SK-N-SH (cell line): ENCODE data around the gene TCOF1. TPM values are rescaled to one million over a fixed set of nuclear protein-coding genes. Genes with fewer than 3 reads are reported as not detected.
A peak's percentile ranks its signal among the peaks of the same experiment; 100 is the strongest.

Experiments
- CTCF ChIA-PET: fragments of 300-600, 350-600 bp; formaldehyde crosslinking; extraction: SDS; loops from one replicate; lab custom pipeline; 2021; lab: Yijun Ruan, JAX
- POLR2A ChIA-PET: fragments of 350-600 bp; sonication (Branson Sonifier 250); formaldehyde crosslinking; extraction: SDS; loops from one replicate; lab custom pipeline; 2020; ENCODE audit warnings: antibody characterized with exemption, inconsistent platforms; lab: Yijun Ruan, JAX
- DNase-seq: peaks from one replicate; pipeline ENCODE4 v3.0.0; 2012
- H2AFZ ChIP-seq: fragments of 200-600 bp; sonication (generic); 2 replicates; pipeline ENCODE4 v1.8.1; 2016; ENCODE audit warnings: antibody characterized with exemption, mild to moderate bottlenecking, low read depth
- H3F3A ChIP-seq: fragments of 200-600 bp; sonication (generic); replicated peaks from 2 replicates; pipeline ENCODE3; 2016; ENCODE audit warnings: antibody characterized with exemption, mild to moderate bottlenecking; ENCODE audit not compliant: insufficient read depth
- H3K27ac ChIP-seq, 2 experiments: fragments of 200-500 bp in 1 of 2; fragments of 200-600 bp in 1 of 2; sonication (Bioruptor generic) in 1 of 2; sonication (generic), shearing (Covaris generic) in 1 of 2; 2 replicates each; pipeline versions ENCODE4 v1.5.1 to v1.6.1; 2014 to 2016; ENCODE audit warnings: low read depth in 2 of 2, inconsistent platforms in 1 of 2, low read length in 1 of 2, mild to moderate bottlenecking in 1 of 2, mixed read lengths in 1 of 2
- H3K27me3 ChIP-seq: fragments of 200-600 bp; sonication (generic), shearing (Covaris generic); 2 replicates; pipeline ENCODE4 v1.6.1; 2016; ENCODE audit warnings: mixed run types; ENCODE audit not compliant: insufficient read depth
- H3K36me3 ChIP-seq, 2 experiments: fragments of 200-500 bp in 1 of 2; fragments of 200-600 bp in 1 of 2; sonication (Bioruptor generic) in 1 of 2; sonication (generic) in 1 of 2; replicated peaks in 1 of 2; 2 replicates each; pipeline versions ENCODE3 to v1.5.1; 2014 to 2016; ENCODE audit warnings: low read length in 1 of 2, mild to moderate bottlenecking in 1 of 2; ENCODE audit not compliant: insufficient read depth in 2 of 2, control insufficient read depth in 1 of 2
- H3K4me1 ChIP-seq, 2 experiments: fragments of 200-500 bp in 1 of 2; fragments of 200-600 bp in 1 of 2; sonication (Bioruptor generic) in 1 of 2; sonication (generic), shearing (Covaris generic) in 1 of 2; 2 replicates each; pipeline versions ENCODE4 v1.5.1 to v1.6.1; 2014 to 2016; ENCODE audit warnings: low read depth in 1 of 2, low read length in 1 of 2, mixed run types in 1 of 2; ENCODE audit not compliant: insufficient read depth in 2 of 2, control insufficient read depth in 1 of 2
- H3K4me2 ChIP-seq: fragments of 200-600 bp; sonication (generic), shearing (Covaris generic); 2 replicates; pipeline ENCODE4 v1.6.1; 2017; ENCODE audit warnings: mixed run types
- H3K4me3 ChIP-seq, 2 experiments: fragments of 200-500 bp in 1 of 2; fragments of 200-600 bp in 1 of 2; sonication (Bioruptor generic) in 1 of 2; sonication (generic), shearing (Covaris generic) in 1 of 2; 2 replicates each; pipeline versions ENCODE4 v1.5.1 to v1.8.1; 2014 to 2016; ENCODE audit warnings: low read depth in 2 of 2, inconsistent platforms in 1 of 2, low read length in 1 of 2, mild to moderate bottlenecking in 1 of 2, mixed read lengths in 1 of 2, moderate library complexity in 1 of 2
- H3K79me2 ChIP-seq: fragments of 200-600 bp; sonication (generic); 2 replicates; pipeline ENCODE4 v1.8.1; 2017; ENCODE audit warnings: mild to moderate bottlenecking; ENCODE audit not compliant: insufficient read depth
- H3K9ac ChIP-seq: fragments of 200-600 bp; sonication (generic); 2 replicates; pipeline ENCODE4 v1.6.1; 2017; ENCODE audit warnings: mixed run types
- H3K9me2 ChIP-seq: fragments of 200-600 bp; sonication (generic); 2 replicates; pipeline ENCODE4 v1.6.1; 2017; ENCODE audit warnings: mixed run types
- H3K9me3 ChIP-seq: fragments of 200-600 bp; sonication (generic); 2 replicates; pipeline ENCODE4 v1.6.1; 2017; ENCODE audit warnings: mixed run types, mild to moderate bottlenecking, moderate library complexity
- H4K20me1 ChIP-seq: fragments of 200-600 bp; sonication (generic); 2 replicates; pipeline ENCODE4 v1.6.1; 2017; ENCODE audit warnings: mild to moderate bottlenecking, mixed run types; ENCODE audit not compliant: insufficient read depth
- CHD2 ChIP-seq: fragments of 150-350 bp; IDR thresholded peaks from 2 replicates; pipeline ENCODE4 v1.6.1; 2018; ENCODE audit warnings: low read length; ENCODE audit not compliant: partially characterized antibody
- EP300 ChIP-seq, 2 experiments: IDR thresholded peaks; 2 replicates each; pipeline versions ENCODE4 v1.4.0 to v1.6.1; 2012; ENCODE audit warnings: borderline replicate concordance in 1 of 2, low read depth in 1 of 2, low read length in 1 of 2
- FOXJ3 ChIP-seq: sonication (generic); formaldehyde crosslinking; IDR thresholded peaks from 2 replicates; pipeline ENCODE4 v1.5.1; 2020; ENCODE audit warnings: mild to moderate bottlenecking, missing genetic modification reagents
- GABPA ChIP-seq: IDR thresholded peaks from 2 replicates; pipeline ENCODE4 v1.4.0; 2012; ENCODE audit warnings: low read depth, mild to moderate bottlenecking
- IRF3 ChIP-seq: fragments of 150-350 bp; IDR thresholded peaks from 2 replicates; pipeline ENCODE4 v1.6.1; 2016; ENCODE audit warnings: mild to moderate bottlenecking, low read depth, low read length
- JUND ChIP-seq: IDR thresholded peaks from 2 replicates; pipeline ENCODE4 v1.4.0; 2012
- NFIC ChIP-seq: IDR thresholded peaks from 2 replicates; pipeline ENCODE4 v1.4.0; 2012; ENCODE audit warnings: borderline replicate concordance
- POLR2AphosphoS5 ChIP-seq: IDR thresholded peaks from 2 replicates; pipeline ENCODE4 v1.6.1; 2012; ENCODE audit warnings: low read depth, low read length
- RCOR1 ChIP-seq: fragments of 150-350 bp; IDR thresholded peaks from 2 replicates; pipeline ENCODE4 v1.6.1; 2017; ENCODE audit warnings: antibody characterized with exemption, low read length
- RFX5 ChIP-seq: IDR thresholded peaks from 2 replicates; pipeline ENCODE4 v1.6.1; 2012; ENCODE audit warnings: mild to moderate bottlenecking, improper control_type of control experiment, low read length
- SMC3 ChIP-seq: IDR thresholded peaks from 2 replicates; pipeline ENCODE4 v1.6.1; 2012; ENCODE audit warnings: low read depth, low read length, improper control_type of control experiment
- TAF1 ChIP-seq: IDR thresholded peaks from 2 replicates; pipeline ENCODE4 v1.6.1; 2012; ENCODE audit warnings: low read depth, mild to moderate bottlenecking, low read length, moderate library complexity, borderline replicate concordance
- YY1 ChIP-seq: IDR thresholded peaks from 2 replicates; pipeline ENCODE4 v1.4.0; 2012; ENCODE audit warnings: low read depth, mild to moderate bottlenecking
- WGBS: methylation state at CpG from one replicate; pipeline ENCODE4 v1.1.6; 2017; ENCODE audit warnings: low lambda C conversion rate; 5-methylcytosine and 5-hydroxymethylcytosine counted together
- polyA plus RNA-seq, 3 experiments: library from polyadenylated mRNA; depleted of rRNA; stranded (reverse); fragments of >200 nt; gene quantifications; 2 replicates each; pipeline ENCODE4 v1.2.3, GENCODE V29; 2012
- TF ChIP-seq, protein P1 (sequence below): IDR thresholded peaks from 2 replicates; pipeline ENCODE4; 2012
- TF ChIP-seq, protein P2 (sequence below): IDR thresholded peaks from 2 replicates; pipeline ENCODE4 v1.6.1; 2012; ENCODE audit warnings: mild to moderate bottlenecking, low read depth, low read length, moderate library complexity

TCOF1 gene
- polyA plus RNA-seq, 1 of the 3 experiments (the other 2 are of a cell fraction): 33.0 TPM

DNA sequence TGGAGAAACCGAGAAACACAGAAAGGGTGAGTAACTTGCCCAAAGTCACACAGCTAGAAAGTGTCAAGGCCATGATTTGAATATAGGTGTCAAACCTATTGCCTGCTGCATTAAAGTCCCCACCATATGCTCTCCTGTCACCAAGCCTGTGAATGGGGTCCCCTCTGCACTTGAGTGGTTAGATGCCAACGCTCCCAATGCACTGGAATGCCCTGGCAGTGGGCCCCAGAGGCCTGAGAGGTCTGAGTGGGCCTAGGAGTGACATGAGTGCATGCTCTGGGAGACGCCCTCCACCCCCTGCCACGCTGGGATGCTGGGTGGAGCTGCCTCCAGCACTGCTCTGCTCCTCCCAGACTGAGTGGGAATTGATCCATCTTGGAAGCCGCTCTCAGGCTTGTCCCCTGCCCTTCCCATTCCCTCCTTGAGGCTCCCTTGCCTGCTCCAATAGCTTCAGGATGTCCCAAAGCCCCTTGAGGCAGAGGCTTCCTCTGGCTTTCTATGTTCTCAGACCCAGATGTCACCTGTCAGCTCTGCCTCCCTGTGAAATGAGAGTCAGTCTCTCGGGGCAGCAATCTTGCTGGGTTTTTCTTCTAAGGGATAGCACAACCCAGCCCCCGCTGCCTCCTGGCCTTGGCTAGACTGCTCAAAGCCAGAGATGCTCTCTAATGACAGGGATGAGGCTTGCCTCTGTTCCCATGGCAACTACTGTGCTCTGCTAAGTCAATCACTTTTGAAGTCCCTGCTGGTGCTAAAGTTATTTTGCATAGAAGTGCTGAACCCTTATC is 48.2 kb upstream of the TCOF1 start:
- no peak overlapping the region for H2AFZ ChIP-seq
- H3K4me1 ChIP-seq: peaks cover 17 to 22% of the 10 kb centered on the region in 2 experiments; a peak in 2 of 4 replicates
- no peaks in the 10 kb centered on the region for H3K79me2 ChIP-seq
- H4K20me1 ChIP-seq: no peaks in the 10 kb centered on the region
- no peak overlapping the region for H3K9ac ChIP-seq
- no peak overlapping the region for H3K27ac ChIP-seq
- peak; percentile 69 for DNase-seq
- no peak overlapping the region for H3K4me3 ChIP-seq
- CTCF ChIA-PET: interaction anchor here (1.8 kb wide), 1 partner anchor 9 kb away, joined by 4 read pairs; no protein-coding TSS in a partner anchor
- H3F3A ChIP-seq: peaks cover 3% of the 10 kb centered on the region
- H3K4me2 ChIP-seq: no peak overlapping the region
- no peaks in the 10 kb centered on the region for H3K9me3 ChIP-seq
- no peaks in the 10 kb centered on the region for H3K9me2 ChIP-seq
- 93% methylated on average over 6 of the region's 7 CpGs for WGBS
- TF ChIP-seq, protein P1, sequence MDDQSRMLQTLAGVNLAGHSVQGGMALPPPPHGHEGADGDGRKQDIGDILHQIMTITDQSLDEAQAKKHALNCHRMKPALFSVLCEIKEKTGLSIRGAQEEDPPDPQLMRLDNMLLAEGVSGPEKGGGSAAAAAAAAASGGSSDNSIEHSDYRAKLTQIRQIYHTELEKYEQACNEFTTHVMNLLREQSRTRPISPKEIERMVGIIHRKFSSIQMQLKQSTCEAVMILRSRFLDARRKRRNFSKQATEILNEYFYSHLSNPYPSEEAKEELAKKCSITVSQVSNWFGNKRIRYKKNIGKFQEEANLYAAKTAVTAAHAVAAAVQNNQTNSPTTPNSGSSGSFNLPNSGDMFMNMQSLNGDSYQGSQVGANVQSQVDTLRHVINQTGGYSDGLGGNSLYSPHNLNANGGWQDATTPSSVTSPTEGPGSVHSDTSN: no peak
- TF ChIP-seq JUND (no peak), RFX5 (no peak), NFIC (no peak), GABPA (no peak), IRF3 (no peak), RCOR1 (no peak)
- TF ChIP-seq, protein P2, sequence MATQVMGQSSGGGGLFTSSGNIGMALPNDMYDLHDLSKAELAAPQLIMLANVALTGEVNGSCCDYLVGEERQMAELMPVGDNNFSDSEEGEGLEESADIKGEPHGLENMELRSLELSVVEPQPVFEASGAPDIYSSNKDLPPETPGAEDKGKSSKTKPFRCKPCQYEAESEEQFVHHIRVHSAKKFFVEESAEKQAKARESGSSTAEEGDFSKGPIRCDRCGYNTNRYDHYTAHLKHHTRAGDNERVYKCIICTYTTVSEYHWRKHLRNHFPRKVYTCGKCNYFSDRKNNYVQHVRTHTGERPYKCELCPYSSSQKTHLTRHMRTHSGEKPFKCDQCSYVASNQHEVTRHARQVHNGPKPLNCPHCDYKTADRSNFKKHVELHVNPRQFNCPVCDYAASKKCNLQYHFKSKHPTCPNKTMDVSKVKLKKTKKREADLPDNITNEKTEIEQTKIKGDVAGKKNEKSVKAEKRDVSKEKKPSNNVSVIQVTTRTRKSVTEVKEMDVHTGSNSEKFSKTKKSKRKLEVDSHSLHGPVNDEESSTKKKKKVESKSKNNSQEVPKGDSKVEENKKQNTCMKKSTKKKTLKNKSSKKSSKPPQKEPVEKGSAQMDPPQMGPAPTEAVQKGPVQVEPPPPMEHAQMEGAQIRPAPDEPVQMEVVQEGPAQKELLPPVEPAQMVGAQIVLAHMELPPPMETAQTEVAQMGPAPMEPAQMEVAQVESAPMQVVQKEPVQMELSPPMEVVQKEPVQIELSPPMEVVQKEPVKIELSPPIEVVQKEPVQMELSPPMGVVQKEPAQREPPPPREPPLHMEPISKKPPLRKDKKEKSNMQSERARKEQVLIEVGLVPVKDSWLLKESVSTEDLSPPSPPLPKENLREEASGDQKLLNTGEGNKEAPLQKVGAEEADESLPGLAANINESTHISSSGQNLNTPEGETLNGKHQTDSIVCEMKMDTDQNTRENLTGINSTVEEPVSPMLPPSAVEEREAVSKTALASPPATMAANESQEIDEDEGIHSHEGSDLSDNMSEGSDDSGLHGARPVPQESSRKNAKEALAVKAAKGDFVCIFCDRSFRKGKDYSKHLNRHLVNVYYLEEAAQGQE: no peak
- TF ChIP-seq, all 33 proteins: peak for 0
- Histone ChIP-seq H3K36me3 (no peaks in the 10 kb centered on the region), H3K27me3 (no peaks in the 10 kb centered on the region)
- POLR2A ChIA-PET: interaction anchor here (0.6 kb wide), 1 partner anchor 13 kb away, joined by 3 read pairs; no protein-coding TSS in a partner anchor

DNA sequence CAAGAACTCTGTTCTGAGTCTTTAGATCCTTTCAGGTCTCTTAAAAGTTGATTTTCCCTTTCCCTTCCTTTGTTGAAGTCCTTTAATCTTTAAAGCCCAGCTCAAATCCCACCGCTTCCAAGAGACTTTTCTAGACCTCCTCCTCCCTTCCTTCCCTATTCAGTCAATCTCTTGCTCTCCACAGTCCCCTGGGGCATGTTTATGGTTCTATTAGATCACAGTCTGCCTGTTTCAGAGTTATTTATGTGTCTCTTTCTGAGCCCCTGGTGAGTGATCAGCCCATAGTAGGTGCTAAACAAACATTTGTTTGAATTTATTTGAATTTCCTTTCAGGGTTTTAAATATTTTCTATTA is 47.6 kb upstream of the TCOF1 start:
- no peaks in the 10 kb centered on the region for H3K79me2 ChIP-seq
- ChIA-PET POLR2A (interaction anchor here (0.6 kb wide), 1 partner anchor 12 kb away, joined by 3 read pairs; no protein-coding TSS in a partner anchor), CTCF (interaction anchor here (1.8 kb wide), 1 partner anchor 10 kb away, joined by 4 read pairs; no protein-coding TSS in a partner anchor)
- 96% methylated on average over 1 of the region's 1 CpG for WGBS
- H3K4me3 ChIP-seq: no peak overlapping the region
- H2AFZ ChIP-seq: no peak overlapping the region
- H3K4me1 ChIP-seq: peaks cover 17 to 22% of the 10 kb centered on the region in 2 experiments; a peak in 2 of 4 replicates
- no peaks in the 10 kb centered on the region for H3K36me3 ChIP-seq
- no peaks in the 10 kb centered on the region for H3K27me3 ChIP-seq
- H3K9ac ChIP-seq: no peak overlapping the region
- H4K20me1 ChIP-seq: no peaks in the 10 kb centered on the region
- no peaks in the 10 kb centered on the region for H3K9me2 ChIP-seq
- no peak overlapping the region for H3K4me2 ChIP-seq
- no peak for DNase-seq
- H3K27ac ChIP-seq: no peak overlapping the region
- no peaks in the 10 kb centered on the region for H3K9me3 ChIP-seq
- peaks cover 3% of the 10 kb centered on the region for H3F3A ChIP-seq
- TF ChIP-seq GABPA: no peak
- TF ChIP-seq YY1: no peak
- no peak for TF ChIP-seq SMC3
- TF ChIP-seq POLR2AphosphoS5: no peak
- TF ChIP-seq NFIC: no peak
- TF ChIP-seq, protein P1: no peak
- no peak for TF ChIP-seq CHD2
- no peak for TF ChIP-seq FOXJ3 (CRISPR knock-in tag)
- TF ChIP-seq TAF1: no peak
- TF ChIP-seq EP300 (IDR thresholded peaks at IDR 0.05; ENCODE audit: borderline replicate concordance in 1 of 2, low read depth in 1 of 2, low read length in 1 of 2): no peak
